BJ (cell line): ENCODE data around the gene ZMYM5. TPM values are rescaled to one million over a fixed set of nuclear protein-coding genes. Genes with fewer than 3 reads are reported as not detected.

Experiments used
- CTCF ChIA-PET: fragments of 350-600 bp; formaldehyde crosslinking; extraction: SDS; loops from one replicate; lab custom pipeline; 2021; ENCODE audit warnings: antibody characterized with exemption, inconsistent platforms; lab: Yijun Ruan, JAX
- POLR2A ChIA-PET: fragments of 300-600 bp; sonication (Branson Sonifier 250); formaldehyde crosslinking; extraction: SDS; loops from one replicate; lab custom pipeline; 2021; ENCODE audit warnings: antibody characterized with exemption; lab: Charles Lee
- DNase-seq: peaks from one replicate; pipeline ENCODE4 v3.0.0-alpha.2; 2011; ENCODE audit warnings: low read depth
- H3K27me3 ChIP-seq: 2 replicates; pipeline ENCODE4 v1.6.0; 2011; ENCODE audit warnings: low read length; ENCODE audit not compliant: control insufficient read depth, insufficient read depth
- H3K36me3 ChIP-seq: 2 replicates; pipeline ENCODE4 v1.5.1; 2011; ENCODE audit warnings: low read length; ENCODE audit not compliant: control insufficient read depth, insufficient read depth
- H3K4me3 ChIP-seq: 2 replicates; pipeline ENCODE4 v1.5.1; 2011; ENCODE audit warnings: low read depth, mild to moderate bottlenecking, control low read depth, low read length
- CTCF ChIP-seq: IDR thresholded peaks from 2 replicates; pipeline ENCODE4 v1.5.1; 2011; ENCODE audit warnings: low read depth, mild to moderate bottlenecking, control low read depth, inconsistent platforms, low read length, moderate library complexity; ENCODE audit not compliant: insufficient read depth
- polyA plus RNA-seq: library from polyadenylated mRNA; depleted of rRNA; stranded (reverse); fragments of >200 nt; gene quantifications from 2 replicates; pipeline ENCODE4 v1.2.3, GENCODE V29; 2011

Gene ZMYM5
- polyA plus RNA-seq, 1 experiment: 4.6 TPM

- TF ChIP-seq CTCF: peak; percentile 18; the same call in 1 of the 2 replicates
- CTCF ChIA-PET: interaction anchor here (0.8 to 1.5 kb wide), 7 partner anchors 9 to 1036 kb away, joined by 3 to 4 read pairs (median 3); no protein-coding TSS in a partner anchor
- H3K4me3 ChIP-seq: no peak overlapping the region
- no peaks in the 10 kb centered on the region for H3K27me3 ChIP-seq
- no peak for DNase-seq
- POLR2A ChIA-PET: no interaction called here
- H3K36me3 ChIP-seq: no peaks in the 10 kb centered on the region
Observed at GRCh38 chr13:19888799-19889198, 25.4 kb upstream of the ZMYM5 start.

GRCh38 chr13:19882231-19882630, 18.8 kb upstream of the ZMYM5 start:
- TF ChIP-seq CTCF: no peak
- DNase-seq: no peak

GRCh38 chr13:19881641-19882040, 18.2 kb upstream of the ZMYM5 start:
- CTCF ChIA-PET: no interaction called here
- no peak for DNase-seq
- POLR2A ChIA-PET: no interaction called here
- no peaks in the 10 kb centered on the region for H3K36me3 ChIP-seq
- no peak overlapping the region for H3K4me3 ChIP-seq
- no peaks in the 10 kb centered on the region for H3K27me3 ChIP-seq
- no peak for TF ChIP-seq CTCF

More at GRCh38 chr13:19882231-19882630, 18.8 kb upstream of the ZMYM5 start:
- ChIA-PET CTCF (no interaction called here), POLR2A (no interaction called here)
- Histone ChIP-seq H3K36me3 (no peaks in the 10 kb centered on the region), H3K4me3 (no peak overlapping the region), H3K27me3 (no peaks in the 10 kb centered on the region)

- POLR2A ChIA-PET: interaction anchor here (0.6 kb wide), 1 partner anchor 640 kb away, joined by 3 read pairs; no protein-coding TSS in a partner anchor
- peak; percentile 63 for TF ChIP-seq CTCF
- H3K4me3 ChIP-seq: peak overlapping the region; percentile 58
- H3K36me3 ChIP-seq: no peaks in the 10 kb centered on the region
- CTCF ChIA-PET: interaction anchor here (0.7 to 1.6 kb wide), 5 partner anchors 15 to 263 kb away, joined by 3 to 4 read pairs (median 4); no protein-coding TSS in a partner anchor
- H3K27me3 ChIP-seq: no peaks in the 10 kb centered on the region
- no peak for DNase-seq
Observed at GRCh38 chr13:19864746-19865309, 1.4 kb upstream of the ZMYM5 start.

GRCh38 chr13:19864024-19864745, 736 bp upstream of the ZMYM5 start:
- POLR2A ChIA-PET: no interaction called here
- no peak for DNase-seq
- Histone ChIP-seq H3K27me3 (no peaks in the 10 kb centered on the region), H3K4me3 (peak overlapping the region; percentile 58), H3K36me3 (no peaks in the 10 kb centered on the region)
- TF ChIP-seq CTCF: no peak
- CTCF ChIA-PET: interaction anchor here (0.6 to 1.6 kb wide), 7 partner anchors 16 to 262 kb away, joined by 3 to 5 read pairs (median 4); no protein-coding TSS in a partner anchor
